ENCODE data around the gene REV3L. TPM values are rescaled to one million over a fixed set of nuclear protein-coding genes. Genes with fewer than 3 reads are reported as not detected.
"Not testable (repeated sequence)": the region's sequence is repeated elsewhere in the genome, so short reads cannot be mapped to it uniquely, and the experiment has no call there.

The REV3L gene
- polyA plus RNA-seq, 1 of the 3 experiments (the other 2 are of a cell fraction): 7.3 TPM

- H3K27me3 ChIP-seq (ENCODE audit: insufficient read depth); H3K79me2 ChIP-seq (ENCODE audit: insufficient read depth); H3K4me1 ChIP-seq (ENCODE audit: control insufficient read depth in 1 of 2, insufficient read depth in 2 of 2, low read depth in 1 of 2, low read length in 1 of 2); H3K27ac ChIP-seq (ENCODE audit: low read depth in 2 of 2, low read length in 1 of 2); H4K20me1 ChIP-seq (ENCODE audit: insufficient read depth); H3K9me2 ChIP-seq; H3K36me3 ChIP-seq (replicated peaks in 1 of 2; ENCODE audit: control insufficient read depth in 1 of 2, insufficient read depth in 2 of 2, low read length in 1 of 2); H3K9ac ChIP-seq; H3F3A ChIP-seq (replicated peaks; ENCODE audit: insufficient read depth); H3K9me3 ChIP-seq; H3K4me2 ChIP-seq; POLR2A ChIA-PET; DNase-seq; H2AFZ ChIP-seq (ENCODE audit: low read depth); H3K4me3 ChIP-seq (ENCODE audit: low read depth in 2 of 2, low read length in 1 of 2): not testable (repeated sequence)
- CTCF ChIA-PET: interaction anchor here (1.4 kb wide), 1 partner anchor 18 kb away, joined by 3 read pairs; no protein-coding TSS in a partner anchor
- 95% methylated on average over 5 of the region's 5 CpGs for WGBS (ENCODE audit: low lambda C conversion rate)
Measured at GRCh38 chr6:111284356-111284755, 198.7 kb downstream of the REV3L start.

GRCh38 chr6:111283707-111284106 is 199.3 kb downstream of the REV3L start:
- Histone ChIP-seq H3F3A (replicated peaks; ENCODE audit: insufficient read depth) (no peaks in the 10 kb centered on the region), H3K9ac (no peak overlapping the region), H3K4me3 (ENCODE audit: low read depth in 2 of 2, low read length in 1 of 2) (no peak overlapping the region), H3K4me1 (ENCODE audit: control insufficient read depth in 1 of 2, insufficient read depth in 2 of 2, low read depth in 1 of 2, low read length in 1 of 2) (no peaks in the 10 kb centered on the region), H3K79me2 (ENCODE audit: insufficient read depth) (no peaks in the 10 kb centered on the region; the same call in 1 of the 2 replicates), H3K27ac (ENCODE audit: low read depth in 2 of 2, low read length in 1 of 2) (no peak overlapping the region), H3K4me2 (no peak overlapping the region), H3K9me2 (no peaks in the 10 kb centered on the region), H2AFZ (ENCODE audit: low read depth) (no peak overlapping the region), H3K36me3 (replicated peaks in 1 of 2; ENCODE audit: control insufficient read depth in 1 of 2, insufficient read depth in 2 of 2, low read length in 1 of 2) (peaks cover 1 to 11% of the 10 kb centered on the region in 2 experiments), H3K27me3 (ENCODE audit: insufficient read depth) (no peaks in the 10 kb centered on the region), H4K20me1 (ENCODE audit: insufficient read depth) (no peaks in the 10 kb centered on the region), H3K9me3 (no peaks in the 10 kb centered on the region)
- TF ChIP-seq SMC3 (IDR thresholded peaks at IDR 0.05; ENCODE audit: low read depth, low read length): no peak
- no peak for TF ChIP-seq EP300 (IDR thresholded peaks at IDR 0.05; ENCODE audit: borderline replicate concordance in 1 of 2, low read depth in 1 of 2, low read length in 1 of 2)
- no peak for TF ChIP-seq TCF12 (IDR thresholded peaks at IDR 0.05)
- no peak for TF ChIP-seq POLR2AphosphoS5 (IDR thresholded peaks at IDR 0.05; ENCODE audit: low read depth, low read length)
- no peak for TF ChIP-seq GABPA (IDR thresholded peaks at IDR 0.05; ENCODE audit: low read depth)
- no peak for TF ChIP-seq REST (IDR thresholded peaks at IDR 0.05; ENCODE audit: low read depth, low read length)
- no peak for TF ChIP-seq RAD21 (IDR thresholded peaks at IDR 0.05; ENCODE audit: low read length)
- no peak for TF ChIP-seq MEF2A (IDR thresholded peaks at IDR 0.05; ENCODE audit: borderline replicate concordance, low read depth)
- TF ChIP-seq GATA2 (CRISPR knock-in tag; IDR thresholded peaks at IDR 0.05): no peak
- TF ChIP-seq RXRA (IDR thresholded peaks at IDR 0.05; ENCODE audit: borderline replicate concordance, low read depth): no peak
- no peak for TF ChIP-seq FOXJ3 (CRISPR knock-in tag; IDR thresholded peaks at IDR 0.05)
- TF ChIP-seq YY1 (IDR thresholded peaks at IDR 0.05; ENCODE audit: low read depth): no peak
- no peak for TF ChIP-seq JUND (IDR thresholded peaks at IDR 0.05)
- no peak for TF ChIP-seq TAF1 (IDR thresholded peaks at IDR 0.05; ENCODE audit: borderline replicate concordance, low read depth, low read length)
- 90% methylated on average over 2 of the region's 2 CpGs for WGBS (ENCODE audit: low lambda C conversion rate)
- POLR2A ChIA-PET: no interaction called here
- CTCF ChIA-PET: interaction anchor here (1.4 kb wide), 1 partner anchor 17 kb away, joined by 3 read pairs; no protein-coding TSS in a partner anchor
- no peak for DNase-seq
